ENCODE results near the gene CREB3L2. TPM values are rescaled to one million over a fixed set of nuclear protein-coding genes. Genes with fewer than 3 reads are reported as not detected.

CREB3L2 gene
- polyA plus RNA-seq, 2 of the 4 experiments (the other 2 are of a cell fraction), result 16.3 to 32.2 TPM

DNA sequence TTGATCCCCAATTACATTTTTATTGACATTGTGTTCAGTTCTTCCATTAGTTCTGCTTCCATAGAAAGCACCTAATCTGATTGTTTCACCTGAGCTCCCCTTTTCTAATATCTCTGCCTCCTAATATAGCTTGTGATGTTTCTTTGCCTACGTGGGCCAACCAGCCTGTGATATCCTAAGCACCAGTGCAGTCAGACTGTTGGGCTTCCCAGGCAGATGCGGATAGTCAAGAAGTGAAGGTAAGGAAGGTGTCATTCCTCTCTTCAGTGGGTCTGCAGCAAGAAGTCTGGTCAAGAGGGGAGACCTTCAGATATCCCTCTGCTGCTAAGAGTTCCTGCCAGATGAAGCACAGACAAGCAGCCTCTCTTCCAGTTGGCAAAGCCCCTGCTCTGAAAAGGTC, 138.9 kb downstream of the CREB3L2 start (continued):
- TF ChIP-seq TP53 (CRISPR knock-in tag; IDR thresholded peaks at IDR 0.05) (no peak), SMC3 (IDR thresholded peaks at IDR 0.05) (no peak), MAZ (IDR thresholded peaks at IDR 0.05; ENCODE audit: borderline replicate concordance, low read depth, low read length) (no peak), NFE2L2 (conservative IDR thresholded peaks at IDR 0.05; ENCODE audit: low read length) (no peak)
- TF ChIP-seq, protein P1, sequence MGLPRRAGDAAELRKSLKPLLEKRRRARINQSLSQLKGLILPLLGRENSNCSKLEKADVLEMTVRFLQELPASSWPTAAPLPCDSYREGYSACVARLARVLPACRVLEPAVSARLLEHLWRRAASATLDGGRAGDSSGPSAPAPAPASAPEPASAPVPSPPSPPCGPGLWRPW (IDR thresholded peaks at IDR 0.05), result no peak

DNA sequence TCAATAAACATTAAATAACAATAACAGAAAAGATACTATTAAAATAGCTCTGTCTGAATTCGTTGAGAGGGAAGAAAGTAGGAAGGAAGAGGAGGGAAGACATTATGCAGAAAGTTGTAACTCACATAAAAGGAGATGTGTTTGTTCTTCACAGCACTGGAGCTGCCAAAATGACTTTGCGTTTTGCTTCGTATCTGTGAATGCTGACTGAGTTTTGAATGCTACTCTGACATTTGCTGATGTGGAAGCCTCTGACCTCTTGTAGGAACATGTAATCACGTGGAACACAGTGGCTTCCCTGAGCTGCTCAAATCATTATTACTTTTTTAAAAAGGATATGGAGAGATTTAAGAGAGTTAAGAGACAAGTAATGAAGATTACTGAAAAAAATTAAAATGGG, 139.5 kb downstream of the CREB3L2 start:
- DNase-seq (ENCODE audit: low read depth in 1 of 2, low spot score in 1 of 2) (no peak), FAIRE-seq (no peak), ATAC-seq (no peak)
- no peak overlapping the region for H3K4me3 ChIP-seq
- ChIA-PET CTCF (interaction anchor here (0.6 kb wide), 1 partner anchor 207 kb away, joined by 3 read pairs; no protein-coding TSS in a partner anchor), POLR2A (interaction anchor here (0.7 kb wide), 1 partner anchor 13 kb away, joined by 3 read pairs; no protein-coding TSS in a partner anchor)
- peaks cover 9% of the 10 kb centered on the region; the same call in 1 of the 3 replicates for H3K9me3 ChIP-seq
- no peak overlapping the region for H3K4me2 ChIP-seq
- TF ChIP-seq, protein P2, sequence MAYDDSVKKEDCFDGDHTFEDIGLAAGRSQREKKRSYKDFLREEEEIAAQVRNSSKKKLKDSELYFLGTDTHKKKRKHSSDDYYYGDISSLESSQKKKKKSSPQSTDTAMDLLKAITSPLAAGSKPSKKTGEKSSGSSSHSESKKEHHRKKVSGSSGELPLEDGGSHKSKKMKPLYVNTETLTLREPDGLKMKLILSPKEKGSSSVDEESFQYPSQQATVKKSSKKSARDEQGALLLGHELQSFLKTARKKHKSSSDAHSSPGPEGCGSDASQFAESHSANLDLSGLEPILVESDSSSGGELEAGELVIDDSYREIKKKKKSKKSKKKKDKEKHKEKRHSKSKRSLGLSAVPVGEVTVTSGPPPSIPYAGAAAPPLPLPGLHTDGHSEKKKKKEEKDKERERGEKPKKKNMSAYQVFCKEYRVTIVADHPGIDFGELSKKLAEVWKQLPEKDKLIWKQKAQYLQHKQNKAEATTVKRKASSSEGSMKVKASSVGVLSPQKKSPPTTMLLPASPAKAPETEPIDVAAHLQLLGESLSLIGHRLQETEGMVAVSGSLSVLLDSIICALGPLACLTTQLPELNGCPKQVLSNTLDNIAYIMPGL (CRISPR knock-in tag; IDR thresholded peaks at IDR 0.05; ENCODE audit: borderline replicate concordance), result no peak
- TF ChIP-seq, protein P3, sequence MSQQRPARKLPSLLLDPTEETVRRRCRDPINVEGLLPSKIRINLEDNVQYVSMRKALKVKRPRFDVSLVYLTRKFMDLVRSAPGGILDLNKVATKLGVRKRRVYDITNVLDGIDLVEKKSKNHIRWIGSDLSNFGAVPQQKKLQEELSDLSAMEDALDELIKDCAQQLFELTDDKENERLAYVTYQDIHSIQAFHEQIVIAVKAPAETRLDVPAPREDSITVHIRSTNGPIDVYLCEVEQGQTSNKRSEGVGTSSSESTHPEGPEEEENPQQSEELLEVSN (IDR thresholded peaks at IDR 0.05; ENCODE audit: borderline replicate concordance, low read depth), result no peak
- TF ChIP-seq EHMT2 (IDR thresholded peaks at IDR 0.05; ENCODE audit: low read depth), result no peak
- TF ChIP-seq, protein P4, sequence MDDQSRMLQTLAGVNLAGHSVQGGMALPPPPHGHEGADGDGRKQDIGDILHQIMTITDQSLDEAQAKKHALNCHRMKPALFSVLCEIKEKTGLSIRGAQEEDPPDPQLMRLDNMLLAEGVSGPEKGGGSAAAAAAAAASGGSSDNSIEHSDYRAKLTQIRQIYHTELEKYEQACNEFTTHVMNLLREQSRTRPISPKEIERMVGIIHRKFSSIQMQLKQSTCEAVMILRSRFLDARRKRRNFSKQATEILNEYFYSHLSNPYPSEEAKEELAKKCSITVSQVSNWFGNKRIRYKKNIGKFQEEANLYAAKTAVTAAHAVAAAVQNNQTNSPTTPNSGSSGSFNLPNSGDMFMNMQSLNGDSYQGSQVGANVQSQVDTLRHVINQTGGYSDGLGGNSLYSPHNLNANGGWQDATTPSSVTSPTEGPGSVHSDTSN (IDR thresholded peaks at IDR 0.05), result no peak
- TF ChIP-seq MAZ (IDR thresholded peaks at IDR 0.05; ENCODE audit: borderline replicate concordance, low read depth, low read length), result no peak
- TF ChIP-seq, protein P5, sequence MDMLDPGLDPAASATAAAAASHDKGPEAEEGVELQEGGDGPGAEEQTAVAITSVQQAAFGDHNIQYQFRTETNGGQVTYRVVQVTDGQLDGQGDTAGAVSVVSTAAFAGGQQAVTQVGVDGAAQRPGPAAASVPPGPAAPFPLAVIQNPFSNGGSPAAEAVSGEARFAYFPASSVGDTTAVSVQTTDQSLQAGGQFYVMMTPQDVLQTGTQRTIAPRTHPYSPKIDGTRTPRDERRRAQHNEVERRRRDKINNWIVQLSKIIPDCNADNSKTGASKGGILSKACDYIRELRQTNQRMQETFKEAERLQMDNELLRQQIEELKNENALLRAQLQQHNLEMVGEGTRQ (IDR thresholded peaks at IDR 0.05), result no peak
- no peak for TF ChIP-seq HOXA7 (CRISPR knock-in tag; IDR thresholded peaks at IDR 0.05)
- no peak for TF ChIP-seq HDAC2 (IDR thresholded peaks at IDR 0.05)
- no peak for TF ChIP-seq GATA3 (IDR thresholded peaks at IDR 0.05; ENCODE audit: borderline replicate concordance)
- no peaks in the 10 kb centered on the region for H3K4me1 ChIP-seq
- no peak overlapping the region for H3K27ac ChIP-seq
- 66% methylated on average over 4 of the region's 4 CpGs for WGBS (ENCODE audit: missing lambda C conversion rate)

DNA sequence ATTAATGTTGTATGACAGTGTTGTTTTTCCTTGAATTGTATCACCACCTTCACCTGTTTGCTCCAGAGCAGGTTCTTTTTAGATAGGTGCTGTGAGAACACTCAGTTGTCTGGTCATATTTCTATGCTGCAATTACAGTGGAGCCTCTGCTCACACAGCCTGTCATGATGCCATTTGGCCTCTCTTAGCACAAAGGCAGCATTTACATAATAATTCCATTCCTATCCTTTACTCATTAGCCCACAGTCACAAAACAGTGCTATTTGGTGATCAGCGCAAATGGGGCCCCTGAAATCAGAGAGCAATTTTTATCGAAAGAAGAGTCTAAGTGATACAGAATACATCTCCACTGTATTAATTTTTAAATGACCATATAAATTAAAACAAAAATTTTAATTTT, 141.3 kb downstream of the CREB3L2 start:
- FAIRE-seq (no peak), ATAC-seq (no peak), DNase-seq (ENCODE audit: low read depth in 1 of 2, low spot score in 1 of 2) (no peak)
- no peaks in the 10 kb centered on the region for H3K9me3 ChIP-seq
- no peak overlapping the region for H3K4me3 ChIP-seq
- no peaks in the 10 kb centered on the region for H3K4me1 ChIP-seq
- no peak overlapping the region for H3K27ac ChIP-seq
- 95% methylated on average over 2 of the region's 2 CpGs for WGBS (ENCODE audit: missing lambda C conversion rate)
- no peak overlapping the region for H3K4me2 ChIP-seq
- CTCF ChIA-PET, result no interaction called here
- POLR2A ChIA-PET, result no interaction called here
- TF ChIP-seq, protein P2 (CRISPR knock-in tag; IDR thresholded peaks at IDR 0.05; ENCODE audit: borderline replicate concordance), result no peak
- TF ChIP-seq NPAS2 (CRISPR knock-in tag; IDR thresholded peaks at IDR 0.05; ENCODE audit: borderline replicate concordance), result no peak
- TF ChIP-seq ESRRA (IDR thresholded peaks at IDR 0.05; ENCODE audit: borderline replicate concordance, low read length), result no peak
- no peak for TF ChIP-seq KDM5A (IDR thresholded peaks at IDR 0.05)
- TF ChIP-seq MAFK (IDR thresholded peaks at IDR 0.05; ENCODE audit: partially characterized antibody), result no peak
- TF ChIP-seq EHMT2 (IDR thresholded peaks at IDR 0.05; ENCODE audit: low read depth), result no peak
- TF ChIP-seq HOXA7 (CRISPR knock-in tag; IDR thresholded peaks at IDR 0.05), result no peak
- TF ChIP-seq FOSL2 (IDR thresholded peaks at IDR 0.05), result no peak
- no peak for TF ChIP-seq FOSL2 (CRISPR knock-in tag; IDR thresholded peaks at IDR 0.05)
- no peak for TF ChIP-seq JUNB (IDR thresholded peaks at IDR 0.05)
- no peak for TF ChIP-seq KDM1A (IDR thresholded peaks at IDR 0.05; ENCODE audit: low read depth)
- no peak for TF ChIP-seq CHD2 (IDR thresholded peaks at IDR 0.05; ENCODE audit: low read length, partially characterized antibody)
- no peak for TF ChIP-seq CBX2 (IDR thresholded peaks at IDR 0.05; ENCODE audit: borderline replicate concordance, low read depth)
- TF ChIP-seq, protein P6, sequence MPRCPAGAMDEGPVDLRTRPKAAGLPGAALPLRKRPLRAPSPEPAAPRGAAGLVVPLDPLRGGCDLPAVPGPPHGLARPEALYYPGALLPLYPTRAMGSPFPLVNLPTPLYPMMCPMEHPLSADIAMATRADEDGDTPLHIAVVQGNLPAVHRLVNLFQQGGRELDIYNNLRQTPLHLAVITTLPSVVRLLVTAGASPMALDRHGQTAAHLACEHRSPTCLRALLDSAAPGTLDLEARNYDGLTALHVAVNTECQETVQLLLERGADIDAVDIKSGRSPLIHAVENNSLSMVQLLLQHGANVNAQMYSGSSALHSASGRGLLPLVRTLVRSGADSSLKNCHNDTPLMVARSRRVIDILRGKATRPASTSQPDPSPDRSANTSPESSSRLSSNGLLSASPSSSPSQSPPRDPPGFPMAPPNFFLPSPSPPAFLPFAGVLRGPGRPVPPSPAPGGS (IDR thresholded peaks at IDR 0.05), result no peak
- no peak for TF ChIP-seq MAZ (IDR thresholded peaks at IDR 0.05; ENCODE audit: borderline replicate concordance, low read depth, low read length)
- TF ChIP-seq, protein P7, sequence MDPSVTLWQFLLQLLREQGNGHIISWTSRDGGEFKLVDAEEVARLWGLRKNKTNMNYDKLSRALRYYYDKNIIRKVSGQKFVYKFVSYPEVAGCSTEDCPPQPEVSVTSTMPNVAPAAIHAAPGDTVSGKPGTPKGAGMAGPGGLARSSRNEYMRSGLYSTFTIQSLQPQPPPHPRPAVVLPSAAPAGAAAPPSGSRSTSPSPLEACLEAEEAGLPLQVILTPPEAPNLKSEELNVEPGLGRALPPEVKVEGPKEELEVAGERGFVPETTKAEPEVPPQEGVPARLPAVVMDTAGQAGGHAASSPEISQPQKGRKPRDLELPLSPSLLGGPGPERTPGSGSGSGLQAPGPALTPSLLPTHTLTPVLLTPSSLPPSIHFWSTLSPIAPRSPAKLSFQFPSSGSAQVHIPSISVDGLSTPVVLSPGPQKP (IDR thresholded peaks at IDR 0.05; ENCODE audit: low read depth, low read length), result no peak
- no peak for TF ChIP-seq POLR2A (IDR thresholded peaks at IDR 0.05; ENCODE audit: low read length)
- TF ChIP-seq, protein P3 (IDR thresholded peaks at IDR 0.05; ENCODE audit: borderline replicate concordance, low read depth), result no peak

Data from A549 (cell line).